ENCODE results near the gene RNF183.
A peak's percentile ranks its signal among the peaks of the same experiment; 100 is the strongest.
"Not testable (repeated sequence)": the region's sequence is repeated elsewhere in the genome, so short reads cannot be mapped to it uniquely, and the experiment has no call there.

The RNF183 gene

DNA sequence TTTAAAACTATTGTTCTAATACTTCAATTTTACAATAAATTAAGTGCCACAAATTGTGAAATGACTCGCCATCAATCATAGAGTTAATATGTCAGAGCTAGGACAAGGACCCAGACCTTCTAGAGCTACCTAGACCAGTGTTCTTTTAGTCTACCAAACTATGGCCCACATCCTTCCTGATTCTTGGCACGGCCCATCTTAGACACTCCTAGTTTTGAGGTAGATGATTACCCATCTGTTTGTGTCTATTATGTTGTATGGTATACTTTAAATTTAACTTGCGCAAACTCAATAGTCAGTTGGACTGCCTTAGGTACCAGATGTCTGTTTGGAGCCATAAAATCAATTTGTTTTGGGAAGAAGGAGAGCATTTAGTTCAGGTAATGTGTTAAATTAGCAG is 45.3 kb downstream of the RNF183 start:
- H3K27ac ChIP-seq = peak overlapping the region; percentile 48
- TF ChIP-seq, protein P1, sequence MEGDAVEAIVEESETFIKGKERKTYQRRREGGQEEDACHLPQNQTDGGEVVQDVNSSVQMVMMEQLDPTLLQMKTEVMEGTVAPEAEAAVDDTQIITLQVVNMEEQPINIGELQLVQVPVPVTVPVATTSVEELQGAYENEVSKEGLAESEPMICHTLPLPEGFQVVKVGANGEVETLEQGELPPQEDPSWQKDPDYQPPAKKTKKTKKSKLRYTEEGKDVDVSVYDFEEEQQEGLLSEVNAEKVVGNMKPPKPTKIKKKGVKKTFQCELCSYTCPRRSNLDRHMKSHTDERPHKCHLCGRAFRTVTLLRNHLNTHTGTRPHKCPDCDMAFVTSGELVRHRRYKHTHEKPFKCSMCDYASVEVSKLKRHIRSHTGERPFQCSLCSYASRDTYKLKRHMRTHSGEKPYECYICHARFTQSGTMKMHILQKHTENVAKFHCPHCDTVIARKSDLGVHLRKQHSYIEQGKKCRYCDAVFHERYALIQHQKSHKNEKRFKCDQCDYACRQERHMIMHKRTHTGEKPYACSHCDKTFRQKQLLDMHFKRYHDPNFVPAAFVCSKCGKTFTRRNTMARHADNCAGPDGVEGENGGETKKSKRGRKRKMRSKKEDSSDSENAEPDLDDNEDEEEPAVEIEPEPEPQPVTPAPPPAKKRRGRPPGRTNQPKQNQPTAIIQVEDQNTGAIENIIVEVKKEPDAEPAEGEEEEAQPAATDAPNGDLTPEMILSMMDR (conservative IDR thresholded peaks at IDR 0.05) = no peak
- TF ChIP-seq ZFX (IDR thresholded peaks at IDR 0.05) = no peak

DNA sequence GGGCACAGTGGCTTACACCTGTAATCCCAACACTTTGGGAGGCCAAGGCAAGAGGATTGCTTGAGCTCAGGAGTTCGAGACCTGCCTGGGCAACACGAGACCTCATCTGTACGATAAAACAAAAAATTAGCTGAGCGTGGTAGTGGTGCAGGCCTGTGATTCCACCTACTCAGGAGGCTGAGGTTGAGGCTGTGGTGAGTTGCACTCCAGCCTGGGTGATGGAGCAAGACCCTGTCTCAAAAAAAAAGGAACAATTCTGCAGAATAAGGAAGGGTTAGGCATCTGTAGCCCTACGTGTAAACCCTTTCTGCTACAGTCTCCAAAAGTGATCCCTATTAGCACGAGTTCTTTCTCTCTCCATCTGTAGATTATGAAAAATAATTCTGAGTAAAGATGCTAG is 47.7 kb downstream of the RNF183 start:
- no peak overlapping the region for H3K27ac ChIP-seq
- TF ChIP-seq, protein P1 (conservative IDR thresholded peaks at IDR 0.05) = no peak
- no peak for TF ChIP-seq ZFX (IDR thresholded peaks at IDR 0.05)

DNA sequence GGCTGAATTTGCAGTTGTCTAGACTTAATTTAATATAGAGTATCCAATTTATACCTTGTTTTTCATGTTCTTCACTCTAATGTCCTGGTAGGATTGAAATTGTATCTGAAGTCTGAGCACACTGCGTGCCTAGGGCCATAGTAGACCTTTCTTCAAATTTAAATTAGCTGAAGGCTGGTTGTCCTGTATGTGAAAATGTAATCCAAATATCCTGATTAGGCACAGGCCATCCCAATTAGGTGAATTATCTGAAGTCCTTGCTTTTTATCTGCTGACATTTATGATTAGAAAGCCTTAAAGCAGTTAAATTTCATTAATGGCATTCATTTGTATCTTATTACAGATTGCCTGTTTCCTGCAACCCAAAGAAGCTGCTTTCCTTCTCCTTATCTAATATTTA is 48.2 kb downstream of the RNF183 start:
- H3K27ac ChIP-seq = no peak overlapping the region
- TF ChIP-seq, protein P1 (conservative IDR thresholded peaks at IDR 0.05) = no peak
- TF ChIP-seq ZFX (IDR thresholded peaks at IDR 0.05) = no peak

DNA sequence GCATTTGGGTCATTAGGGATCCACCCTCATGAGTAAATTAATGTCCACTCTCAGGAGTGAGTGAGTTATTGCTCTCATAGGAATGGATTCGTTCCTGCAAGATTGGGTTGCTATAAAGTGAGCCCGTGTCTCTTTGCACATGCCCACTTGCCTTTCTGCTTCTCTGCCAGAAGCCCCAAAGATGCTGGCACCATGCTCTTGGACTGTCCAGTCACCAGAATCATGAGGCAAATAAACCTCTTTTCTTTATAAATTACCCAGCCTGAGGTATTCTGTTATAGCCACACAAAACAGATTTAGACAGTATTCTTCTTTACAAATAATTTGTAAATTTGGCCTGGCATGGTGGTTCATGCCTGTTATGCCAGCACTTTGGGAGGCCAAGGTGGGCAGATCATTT is 52.4 kb downstream of the RNF183 start:
- TF ChIP-seq, protein P1 (conservative IDR thresholded peaks at IDR 0.05) = no peak
- no peak for TF ChIP-seq ZFX (IDR thresholded peaks at IDR 0.05)
- H3K27ac ChIP-seq = no peak overlapping the region

GRCh38 chr9:113249661-113250060 is 53.5 kb downstream of the RNF183 start:
- not testable (repeated sequence) for H3K27ac ChIP-seq

DNA sequence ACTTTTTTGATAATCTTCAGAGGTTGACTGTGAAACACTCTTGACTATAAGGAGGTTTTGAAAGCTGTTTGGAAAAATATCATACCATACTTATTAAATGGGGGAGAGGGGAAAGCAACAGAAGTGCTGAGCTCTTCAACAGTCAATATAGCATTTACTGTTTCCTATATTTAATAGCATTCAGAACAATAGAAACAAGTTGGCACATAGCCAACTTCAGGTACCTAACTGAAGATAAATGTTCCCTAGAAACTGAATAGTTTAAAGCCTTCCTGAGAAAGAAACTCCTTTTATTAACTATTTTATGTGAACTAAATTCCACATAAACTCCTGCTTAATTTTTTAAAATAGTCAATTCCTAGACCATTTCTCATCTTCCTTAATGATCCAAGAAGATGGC is 55.5 kb downstream of the RNF183 start:
- H3K27ac ChIP-seq = no peak overlapping the region
- TF ChIP-seq ZFX (IDR thresholded peaks at IDR 0.05) = no peak
- TF ChIP-seq, protein P1 (conservative IDR thresholded peaks at IDR 0.05) = no peak

Data from C4-2B (cell line).